SK-N-SH (cell line): Measurements from ENCODE around the gene GAS7. TPM values are rescaled to one million over a fixed set of nuclear protein-coding genes. Genes with fewer than 3 reads are reported as not detected.

ENCODE experiments used
- CTCF ChIA-PET: fragments of 300-600, 350-600 bp; formaldehyde crosslinking; extraction: SDS; loops from one replicate; lab custom pipeline; 2021; lab: Yijun Ruan, JAX
- POLR2A ChIA-PET: fragments of 350-600 bp; sonication (Branson Sonifier 250); formaldehyde crosslinking; extraction: SDS; loops from one replicate; lab custom pipeline; 2020; ENCODE audit warnings: antibody characterized with exemption, inconsistent platforms; lab: Yijun Ruan, JAX
- DNase-seq: peaks from one replicate; pipeline ENCODE4 v3.0.0; 2012
- H2AFZ ChIP-seq: fragments of 200-600 bp; sonication (generic); 2 replicates; pipeline ENCODE4 v1.8.1; 2016; ENCODE audit warnings: antibody characterized with exemption, mild to moderate bottlenecking, low read depth
- H3F3A ChIP-seq: fragments of 200-600 bp; sonication (generic); replicated peaks from 2 replicates; pipeline ENCODE3; 2016; ENCODE audit warnings: antibody characterized with exemption, mild to moderate bottlenecking; ENCODE audit not compliant: insufficient read depth
- H3K27ac ChIP-seq, 2 experiments: fragments of 200-500 bp in 1 of 2; fragments of 200-600 bp in 1 of 2; sonication (Bioruptor generic) in 1 of 2; sonication (generic), shearing (Covaris generic) in 1 of 2; 2 replicates each; pipeline versions ENCODE4 v1.5.1 to v1.6.1; 2014 to 2016; ENCODE audit warnings: low read depth in 2 of 2, inconsistent platforms in 1 of 2, low read length in 1 of 2, mild to moderate bottlenecking in 1 of 2, mixed read lengths in 1 of 2
- H3K27me3 ChIP-seq: fragments of 200-600 bp; sonication (generic), shearing (Covaris generic); 2 replicates; pipeline ENCODE4 v1.6.1; 2016; ENCODE audit warnings: mixed run types; ENCODE audit not compliant: insufficient read depth
- H3K36me3 ChIP-seq, 2 experiments: fragments of 200-500 bp in 1 of 2; fragments of 200-600 bp in 1 of 2; sonication (Bioruptor generic) in 1 of 2; sonication (generic) in 1 of 2; replicated peaks in 1 of 2; 2 replicates each; pipeline versions ENCODE3 to v1.5.1; 2014 to 2016; ENCODE audit warnings: low read length in 1 of 2, mild to moderate bottlenecking in 1 of 2; ENCODE audit not compliant: insufficient read depth in 2 of 2, control insufficient read depth in 1 of 2
- H3K4me1 ChIP-seq, 2 experiments: fragments of 200-500 bp in 1 of 2; fragments of 200-600 bp in 1 of 2; sonication (Bioruptor generic) in 1 of 2; sonication (generic), shearing (Covaris generic) in 1 of 2; 2 replicates each; pipeline versions ENCODE4 v1.5.1 to v1.6.1; 2014 to 2016; ENCODE audit warnings: low read depth in 1 of 2, low read length in 1 of 2, mixed run types in 1 of 2; ENCODE audit not compliant: insufficient read depth in 2 of 2, control insufficient read depth in 1 of 2
- H3K4me2 ChIP-seq: fragments of 200-600 bp; sonication (generic), shearing (Covaris generic); 2 replicates; pipeline ENCODE4 v1.6.1; 2017; ENCODE audit warnings: mixed run types
- H3K4me3 ChIP-seq, 2 experiments: fragments of 200-500 bp in 1 of 2; fragments of 200-600 bp in 1 of 2; sonication (Bioruptor generic) in 1 of 2; sonication (generic), shearing (Covaris generic) in 1 of 2; 2 replicates each; pipeline versions ENCODE4 v1.5.1 to v1.8.1; 2014 to 2016; ENCODE audit warnings: low read depth in 2 of 2, inconsistent platforms in 1 of 2, low read length in 1 of 2, mild to moderate bottlenecking in 1 of 2, mixed read lengths in 1 of 2, moderate library complexity in 1 of 2
- H3K79me2 ChIP-seq: fragments of 200-600 bp; sonication (generic); 2 replicates; pipeline ENCODE4 v1.8.1; 2017; ENCODE audit warnings: mild to moderate bottlenecking; ENCODE audit not compliant: insufficient read depth
- H3K9ac ChIP-seq: fragments of 200-600 bp; sonication (generic); 2 replicates; pipeline ENCODE4 v1.6.1; 2017; ENCODE audit warnings: mixed run types
- H3K9me2 ChIP-seq: fragments of 200-600 bp; sonication (generic); 2 replicates; pipeline ENCODE4 v1.6.1; 2017; ENCODE audit warnings: mixed run types
- H3K9me3 ChIP-seq: fragments of 200-600 bp; sonication (generic); 2 replicates; pipeline ENCODE4 v1.6.1; 2017; ENCODE audit warnings: mixed run types, mild to moderate bottlenecking, moderate library complexity
- H4K20me1 ChIP-seq: fragments of 200-600 bp; sonication (generic); 2 replicates; pipeline ENCODE4 v1.6.1; 2017; ENCODE audit warnings: mild to moderate bottlenecking, mixed run types; ENCODE audit not compliant: insufficient read depth
- CHD2 ChIP-seq: fragments of 150-350 bp; IDR thresholded peaks from 2 replicates; pipeline ENCODE4 v1.6.1; 2018; ENCODE audit warnings: low read length; ENCODE audit not compliant: partially characterized antibody
- CTCF ChIP-seq: fragments of 200-600 bp; sonication (generic); IDR thresholded peaks from 2 replicates; pipeline ENCODE4 v1.6.1; 2017; ENCODE audit warnings: antibody characterized with exemption, mild to moderate bottlenecking, moderate library complexity
- FOSL2 ChIP-seq: IDR thresholded peaks from 2 replicates; pipeline ENCODE4 v1.4.0; 2012; ENCODE audit warnings: low read depth, mild to moderate bottlenecking, moderate library complexity, borderline replicate concordance
- GATA2 ChIP-seq: sonication (generic); formaldehyde crosslinking; IDR thresholded peaks from 2 replicates; pipeline ENCODE4 v1.5.0; 2020; ENCODE audit warnings: mild to moderate bottlenecking, missing genetic modification reagents
- JUND ChIP-seq: IDR thresholded peaks from 2 replicates; pipeline ENCODE4 v1.4.0; 2012
- NFIC ChIP-seq: IDR thresholded peaks from 2 replicates; pipeline ENCODE4 v1.4.0; 2012; ENCODE audit warnings: borderline replicate concordance
- POLR2AphosphoS5 ChIP-seq: IDR thresholded peaks from 2 replicates; pipeline ENCODE4 v1.6.1; 2012; ENCODE audit warnings: low read depth, low read length
- RCOR1 ChIP-seq: fragments of 150-350 bp; IDR thresholded peaks from 2 replicates; pipeline ENCODE4 v1.6.1; 2017; ENCODE audit warnings: antibody characterized with exemption, low read length
- RFX5 ChIP-seq: IDR thresholded peaks from 2 replicates; pipeline ENCODE4 v1.6.1; 2012; ENCODE audit warnings: mild to moderate bottlenecking, improper control_type of control experiment, low read length
- RXRA ChIP-seq: IDR thresholded peaks from 2 replicates; pipeline ENCODE4 v1.4.0; 2012; ENCODE audit warnings: low read depth, mild to moderate bottlenecking, borderline replicate concordance
- SMC3 ChIP-seq: IDR thresholded peaks from 2 replicates; pipeline ENCODE4 v1.6.1; 2012; ENCODE audit warnings: low read depth, low read length, improper control_type of control experiment
- TAF1 ChIP-seq: IDR thresholded peaks from 2 replicates; pipeline ENCODE4 v1.6.1; 2012; ENCODE audit warnings: low read depth, mild to moderate bottlenecking, low read length, moderate library complexity, borderline replicate concordance
- TEAD4 ChIP-seq: IDR thresholded peaks from 2 replicates; pipeline ENCODE4 v1.4.0; 2012; ENCODE audit warnings: mild to moderate bottlenecking, borderline replicate concordance; ENCODE audit not compliant: insufficient read depth
- USF1 ChIP-seq: IDR thresholded peaks from 2 replicates; pipeline ENCODE4 v1.4.0; 2012; ENCODE audit warnings: low read depth, borderline replicate concordance
- WGBS: methylation state at CpG from one replicate; pipeline ENCODE4 v1.1.6; 2017; ENCODE audit warnings: low lambda C conversion rate; 5-methylcytosine and 5-hydroxymethylcytosine counted together
- polyA plus RNA-seq, 3 experiments: library from polyadenylated mRNA; depleted of rRNA; stranded (reverse); fragments of >200 nt; gene quantifications; 2 replicates each; pipeline ENCODE4 v1.2.3, GENCODE V29; 2012
- TF ChIP-seq, protein P1 (sequence below): IDR thresholded peaks from 2 replicates; pipeline ENCODE4 v1.6.1; 2012; ENCODE audit warnings: mild to moderate bottlenecking, low read depth, low read length, moderate library complexity

GAS7 gene
- polyA plus RNA-seq, 1 of the 3 experiments (the other 2 are of a cell fraction), result 0.12 TPM

DNA sequence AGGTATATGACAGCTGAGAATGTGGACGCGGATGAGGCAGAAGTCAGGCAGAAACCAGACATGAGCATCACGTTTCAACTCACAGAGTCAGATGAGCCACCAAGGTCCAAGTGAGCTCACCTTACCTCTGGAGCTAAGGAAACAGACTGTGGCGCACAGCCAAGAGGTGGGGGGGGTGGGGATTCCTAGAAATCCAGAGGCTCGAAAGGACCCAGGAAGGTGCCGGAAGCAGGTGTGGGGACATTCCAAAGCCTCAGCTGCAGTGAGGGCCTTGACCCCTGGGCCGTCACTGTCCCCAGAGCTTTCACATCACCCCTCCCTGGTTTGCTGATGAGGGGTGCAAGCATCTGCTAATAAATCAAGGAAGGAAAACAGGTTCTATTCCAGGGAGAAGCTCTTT lies 264.1 kb downstream of the GAS7 start:
- Histone ChIP-seq H3K36me3 (no peaks in the 10 kb centered on the region), H3K9me3 (no peaks in the 10 kb centered on the region), H3F3A (no peaks in the 10 kb centered on the region), H3K9ac (no peak overlapping the region), H3K4me1 (no peaks in the 10 kb centered on the region), H3K4me2 (no peak overlapping the region), H3K27me3 (peaks cover 12% of the 10 kb centered on the region; the same call in 1 of the 2 replicates), H2AFZ (no peak overlapping the region), H4K20me1 (no peaks in the 10 kb centered on the region), H3K27ac (no peak overlapping the region), H3K9me2 (no peaks in the 10 kb centered on the region), H3K79me2 (no peaks in the 10 kb centered on the region), H3K4me3 (no peak overlapping the region)
- TF ChIP-seq USF1 (no peak), GATA2 (no peak), JUND (no peak), SMC3 (no peak), CTCF (no peak), RFX5 (no peak), POLR2AphosphoS5 (no peak), CHD2 (no peak), TEAD4 (no peak), RXRA (no peak), FOSL2 (no peak), TAF1 (no peak), RCOR1 (no peak), NFIC (no peak)
- TF ChIP-seq, protein P1, sequence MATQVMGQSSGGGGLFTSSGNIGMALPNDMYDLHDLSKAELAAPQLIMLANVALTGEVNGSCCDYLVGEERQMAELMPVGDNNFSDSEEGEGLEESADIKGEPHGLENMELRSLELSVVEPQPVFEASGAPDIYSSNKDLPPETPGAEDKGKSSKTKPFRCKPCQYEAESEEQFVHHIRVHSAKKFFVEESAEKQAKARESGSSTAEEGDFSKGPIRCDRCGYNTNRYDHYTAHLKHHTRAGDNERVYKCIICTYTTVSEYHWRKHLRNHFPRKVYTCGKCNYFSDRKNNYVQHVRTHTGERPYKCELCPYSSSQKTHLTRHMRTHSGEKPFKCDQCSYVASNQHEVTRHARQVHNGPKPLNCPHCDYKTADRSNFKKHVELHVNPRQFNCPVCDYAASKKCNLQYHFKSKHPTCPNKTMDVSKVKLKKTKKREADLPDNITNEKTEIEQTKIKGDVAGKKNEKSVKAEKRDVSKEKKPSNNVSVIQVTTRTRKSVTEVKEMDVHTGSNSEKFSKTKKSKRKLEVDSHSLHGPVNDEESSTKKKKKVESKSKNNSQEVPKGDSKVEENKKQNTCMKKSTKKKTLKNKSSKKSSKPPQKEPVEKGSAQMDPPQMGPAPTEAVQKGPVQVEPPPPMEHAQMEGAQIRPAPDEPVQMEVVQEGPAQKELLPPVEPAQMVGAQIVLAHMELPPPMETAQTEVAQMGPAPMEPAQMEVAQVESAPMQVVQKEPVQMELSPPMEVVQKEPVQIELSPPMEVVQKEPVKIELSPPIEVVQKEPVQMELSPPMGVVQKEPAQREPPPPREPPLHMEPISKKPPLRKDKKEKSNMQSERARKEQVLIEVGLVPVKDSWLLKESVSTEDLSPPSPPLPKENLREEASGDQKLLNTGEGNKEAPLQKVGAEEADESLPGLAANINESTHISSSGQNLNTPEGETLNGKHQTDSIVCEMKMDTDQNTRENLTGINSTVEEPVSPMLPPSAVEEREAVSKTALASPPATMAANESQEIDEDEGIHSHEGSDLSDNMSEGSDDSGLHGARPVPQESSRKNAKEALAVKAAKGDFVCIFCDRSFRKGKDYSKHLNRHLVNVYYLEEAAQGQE, result no peak
- 41% methylated on average over 7 of the region's 7 CpGs for WGBS
- ChIA-PET POLR2A (no interaction called here), CTCF (interaction anchor here (1.7 to 5.3 kb wide), 2 partner anchors 9 to 53 kb away, joined by 3 to 34 read pairs; no protein-coding TSS in a partner anchor)
- no peak for DNase-seq
